IMR-90 (cell line): ENCODE data around the gene LRRFIP1. TPM values are rescaled to one million over a fixed set of nuclear protein-coding genes. Genes with fewer than 3 reads are reported as not detected.

Experiments used
- ATAC-seq: fragments of 200-7000 bp; cut with Tn5 transposase; 2 replicates; pipeline ENCODE4 v1.9.1; 2020; ENCODE audit warnings: low read depth, mild to moderate bottlenecking, moderate library complexity
- BruUV-seq: library from RNA; stranded (reverse); fragments of 400-500 nt; replicated peaks from 2 replicates; lab custom pipeline; 2021; lab: Mats Ljungman, UMichigan
- CTCF ChIA-PET: fragments of 300-600 bp; formaldehyde crosslinking; extraction: SDS; loops from one replicate; lab custom pipeline; 2021; ENCODE audit warnings: antibody characterized with exemption; lab: Yijun Ruan, JAX
- POLR2A ChIA-PET: fragments of 300-600 bp; sonication (Branson Sonifier 250); formaldehyde crosslinking; loops from one replicate; lab custom pipeline; 2022; ENCODE audit warnings: antibody characterized with exemption; ENCODE audit not compliant: unreplicated experiment; lab: Charles Lee
- DNase-seq: peaks from one replicate; pipeline ENCODE4 v3.0.0; 2013
- H2AFZ ChIP-seq: replicated peaks from 2 replicates; pipeline ENCODE3; 2013; ENCODE audit warnings: low read length, mild to moderate bottlenecking; ENCODE audit not compliant: poor library complexity
- H2AK5ac ChIP-seq: 2 replicates; pipeline ENCODE4 v1.6.1; 2013; ENCODE audit warnings: low read depth, low read length, inconsistent platforms
- H2AK9ac ChIP-seq: replicated peaks from 2 replicates; pipeline ENCODE3; 2013; ENCODE audit warnings: mild to moderate bottlenecking, low read depth, low read length, moderate library complexity; ENCODE audit not compliant: poor library complexity
- H2BK120ac ChIP-seq: 2 replicates; pipeline ENCODE4 v1.6.1; 2013; ENCODE audit warnings: low read depth, low read length, inconsistent platforms
- H2BK15ac ChIP-seq: 3 replicates; pipeline ENCODE4 v1.6.1; 2013; ENCODE audit warnings: low read depth, low read length, inconsistent platforms
- H2BK20ac ChIP-seq: 2 replicates; pipeline ENCODE4 v1.6.1; 2013; ENCODE audit warnings: low read depth, mild to moderate bottlenecking, inconsistent platforms, low read length, moderate library complexity
- H2BK5ac ChIP-seq: 2 replicates; pipeline ENCODE4 v1.6.1; 2013; ENCODE audit warnings: mild to moderate bottlenecking, low read depth, low read length, inconsistent platforms; ENCODE audit not compliant: poor library complexity, severe bottlenecking
- H3K14ac ChIP-seq: replicated peaks from 2 replicates; pipeline ENCODE4 v1.6.1; 2013; ENCODE audit warnings: low read depth, low read length, inconsistent platforms
- H3K18ac ChIP-seq: 2 replicates; pipeline ENCODE4 v1.6.1; 2013; ENCODE audit warnings: low read depth, low read length, control low read depth
- H3K23ac ChIP-seq: 2 replicates; pipeline ENCODE4 v1.6.1; 2013; ENCODE audit warnings: low read depth, low read length, inconsistent platforms
- H3K27ac ChIP-seq: 2 replicates; pipeline ENCODE4 v1.5.1; 2013; ENCODE audit warnings: mild to moderate bottlenecking, control low read depth, low read length; ENCODE audit not compliant: insufficient read depth
- H3K27me3 ChIP-seq: 2 replicates; pipeline ENCODE4 v1.6.1; 2013; ENCODE audit warnings: low read length; ENCODE audit not compliant: control insufficient read depth, insufficient read depth
- H3K36me3 ChIP-seq: 2 replicates; pipeline ENCODE4 v1.6.1; 2013; ENCODE audit warnings: low read length, mixed read lengths; ENCODE audit not compliant: control insufficient read depth, insufficient read depth
- H3K4ac ChIP-seq: 2 replicates; pipeline ENCODE4 v1.6.1; 2013; ENCODE audit warnings: low read depth, low read length, inconsistent platforms
- H3K4me1 ChIP-seq: 2 replicates; pipeline ENCODE4 v1.6.1; 2013; ENCODE audit warnings: low read length, mixed read lengths; ENCODE audit not compliant: control insufficient read depth, insufficient read depth
- H3K4me2 ChIP-seq: 2 replicates; pipeline ENCODE4 v1.6.1; 2013; ENCODE audit warnings: low read depth, mild to moderate bottlenecking, control low read depth, low read length, moderate library complexity
- H3K4me3 ChIP-seq: 2 replicates; pipeline ENCODE4 v1.5.1; 2013; ENCODE audit warnings: low read depth, mild to moderate bottlenecking, control low read depth, low read length, moderate library complexity; ENCODE audit not compliant: insufficient read depth
- H3K56ac ChIP-seq: 2 replicates; pipeline ENCODE4 v1.6.1; 2013; ENCODE audit warnings: low read length, inconsistent platforms; ENCODE audit not compliant: insufficient read depth; ENCODE audit errors: extremely low read depth
- H3K79me1 ChIP-seq, 2 experiments: 2 replicates each; pipeline ENCODE4 v1.6.1; 2013; ENCODE audit warnings: low read length in 2 of 2, inconsistent platforms in 1 of 2, low read depth in 1 of 2
- H3K9ac ChIP-seq: 2 replicates; pipeline ENCODE4 v1.6.1; 2013; ENCODE audit warnings: low read depth, low read length, control low read depth
- H3K9me1 ChIP-seq: 2 replicates; pipeline ENCODE4 v1.6.1; 2013; ENCODE audit warnings: low read length, inconsistent platforms; ENCODE audit not compliant: insufficient read depth
- H3K9me3 ChIP-seq: 2 replicates; pipeline ENCODE4 v1.6.1; 2013; ENCODE audit warnings: low read length; ENCODE audit not compliant: control insufficient read depth, insufficient read depth
- H4K20me1 ChIP-seq: 2 replicates; pipeline ENCODE4 v1.6.1; 2013; ENCODE audit warnings: low read length, inconsistent platforms; ENCODE audit not compliant: insufficient read depth
- H4K5ac ChIP-seq: 2 replicates; pipeline ENCODE4 v1.6.1; 2013; ENCODE audit warnings: mild to moderate bottlenecking, low read depth, low read length, control low read depth
- H4K8ac ChIP-seq, 2 experiments: 2 replicates each; pipeline ENCODE4 v1.6.1; 2013; ENCODE audit warnings: low read depth in 2 of 2, low read length in 2 of 2, control low read depth in 1 of 2, inconsistent platforms in 1 of 2
- H4K91ac ChIP-seq: 2 replicates; pipeline ENCODE4 v1.6.1; 2013; ENCODE audit warnings: low read depth, low read length, inconsistent platforms; ENCODE audit not compliant: insufficient read depth
- MAZ ChIP-seq: IDR thresholded peaks from 2 replicates; pipeline ENCODE4 v1.6.1; 2012; ENCODE audit warnings: low read depth, mild to moderate bottlenecking, low read length, improper control_type of control experiment, moderate library complexity, borderline replicate concordance
- RFX5 ChIP-seq: IDR thresholded peaks from 2 replicates; pipeline ENCODE4 v1.8.0; 2012; ENCODE audit warnings: low read depth, mild to moderate bottlenecking, low read length, moderate library complexity
- WGBS, 2 experiments: methylation state at CpG; one replicate each; pipeline versions ENCODE4 v1.1.5 to v1.1.7; 2013; ENCODE audit warnings: missing lambda C conversion rate in 2 of 2; ENCODE audit not compliant: insufficient read length in 1 of 2; ENCODE audit errors: extremely low coverage in 2 of 2; 5-methylcytosine and 5-hydroxymethylcytosine counted together
- dilution Hi-C: fragments of 300-500 bp; cut with HindIII; formaldehyde crosslinking; loops from one replicate; pipeline ENCODE4 v1.14.3; 2018; ENCODE audit warnings: low sequenced_read_pairs; ENCODE audit not compliant: unreplicated experiment
- in situ Hi-C: fragments of 300-500 bp; cut with MboI; formaldehyde crosslinking; loops from 3 replicates; pipeline ENCODE4 v1.14.3; 2019; ENCODE audit warnings: low sequenced_read_pairs, inconsistent platforms, mixed read lengths
- intact Hi-C: fragments of 100-400 bp; cut with micrococcal nuclease; formaldehyde crosslinking; loops from 2 replicates; pipeline ENCODE4 v1.10.0; 2022
- polyA plus RNA-seq, 3 experiments: library from polyadenylated mRNA; depleted of rRNA; stranded (reverse); fragments of >200 nt; gene quantifications; 2 replicates each; pipeline ENCODE4 v1.2.3, GENCODE V29; 2012; ENCODE audit warnings: low replicate concordance in 1 of 3
- total RNA-seq: library from RNA; depleted of rRNA; stranded (reverse); fragments of >200 nt; gene quantifications from 2 replicates; pipeline ENCODE4 v1.2.3, GENCODE V29; 2012

Gene LRRFIP1
- total and polyA plus RNA-seq, 2 of the 4 experiments (the other 2 are of a cell fraction) = 52.2 to 54.4 TPM

- H3K27me3 ChIP-seq = no peaks in the 10 kb centered on the region
- ChIA-PET CTCF (interaction anchor here (1.3 kb wide), 1 partner anchor 109 kb away, joined by 5 read pairs; no protein-coding TSS in a partner anchor), POLR2A (interaction anchor here (0.6 kb wide), 2 partner anchors 21 to 40 kb away, joined by 3 to 4 read pairs; no protein-coding TSS in a partner anchor)
- peak overlapping the region; percentile 8; the same call in 1 of the 2 replicates for H4K5ac ChIP-seq
- peak overlapping the region; percentile 60 for H3K4ac ChIP-seq
- dilution Hi-C loops = no loop called here
- H2BK5ac ChIP-seq = peak overlapping the region; percentile 57
- peak overlapping the region; percentile 59 for H3K23ac ChIP-seq
- H2AFZ ChIP-seq = peak overlapping the region; percentile 88
- intact Hi-C loops = loop anchor here (5.0 kb wide), 1 partner anchor 36 kb away; no protein-coding TSS in a partner anchor
- peak overlapping the region; percentile 64 for H3K27ac ChIP-seq
- peaks cover 22 to 67% of the 10 kb centered on the region in 2 experiments for H3K79me1 ChIP-seq
- no TSS peak for BruUV-seq
- H4K20me1 ChIP-seq = peaks cover 32% of the 10 kb centered on the region
- H3K14ac ChIP-seq = 0 out of 2 replicates have a peak overlapping the region, but pooled peaks have one; percentile 20
- peaks cover 24% of the 10 kb centered on the region for H3K9me1 ChIP-seq
- ATAC-seq = peak; percentile 2
- 17% methylated on average over 40 of the region's 78 CpGs; no CpG with 5 or more reads in 1 of the 2 experiments for WGBS, 2 experiments
- H3K36me3 ChIP-seq = no peaks in the 10 kb centered on the region
- no peak for DNase-seq
- no peak overlapping the region for H2BK20ac ChIP-seq
- peak overlapping the region; percentile 51 for H4K91ac ChIP-seq
- peak overlapping the region; percentile 68 for H3K4me3 ChIP-seq
- in situ Hi-C loops = no loop called here
- peak overlapping the region; percentile 93 for H2AK9ac ChIP-seq
- H4K8ac ChIP-seq = peak overlapping the region in 1 of 2 experiments; percentile 68; a peak in 2 of 4 replicates
- H2BK120ac ChIP-seq = peak overlapping the region; percentile 36; the same call in 1 of the 2 replicates
- TF ChIP-seq RFX5 = no peak
- peak; percentile 36; the same call in 1 of the 2 replicates for TF ChIP-seq MAZ
- no peak overlapping the region for H3K56ac ChIP-seq
- peaks cover 31% of the 10 kb centered on the region for H3K4me1 ChIP-seq
- peak overlapping the region; percentile 66 for H3K9ac ChIP-seq
- H2AK5ac ChIP-seq = peak overlapping the region; percentile 81
- H3K18ac ChIP-seq = peak overlapping the region; percentile 14; the same call in 1 of the 2 replicates
- H3K9me3 ChIP-seq = no peaks in the 10 kb centered on the region
- H2BK15ac ChIP-seq = no peak overlapping the region
- peak overlapping the region; percentile 79 for H3K4me2 ChIP-seq
Observed at GRCh38 chr2:237691029-237691907, 63.9 kb downstream of the LRRFIP1 start.
